HEK293 (cell line): ENCODE data around the gene CEPT1.

ENCODE experiments used
- CTCF ChIP-seq: fragments of 450-650 bp; formaldehyde crosslinking; IDR thresholded peaks from 2 replicates; pipeline ENCODE4 v1.5.1; 2016; ENCODE audit warnings: missing biosample characterization, missing genetic modification characterization
- GLI4 ChIP-seq: fragments of 450-650 bp; formaldehyde crosslinking; IDR thresholded peaks from 2 replicates; pipeline ENCODE4 v1.5.1; 2016; ENCODE audit warnings: missing biosample characterization, missing genetic modification characterization
- SCRT2 ChIP-seq: fragments of 450-650 bp; formaldehyde crosslinking; IDR thresholded peaks from 2 replicates; pipeline ENCODE4 v1.5.1; 2016; ENCODE audit warnings: missing biosample characterization, missing genetic modification characterization
- TRIM28 ChIP-seq: IDR thresholded peaks from 2 replicates; pipeline ENCODE4 v1.6.1; 2011; ENCODE audit warnings: low read length, control low read depth, borderline replicate concordance
- ZNF19 ChIP-seq: fragments of 450-650 bp; formaldehyde crosslinking; IDR thresholded peaks from 2 replicates; pipeline ENCODE4; 2016; ENCODE audit warnings: missing biosample characterization, missing genetic modification characterization, low read depth
- ZNF426 ChIP-seq: fragments of 450-650 bp; formaldehyde crosslinking; IDR thresholded peaks from 2 replicates; pipeline ENCODE4 v1.5.1; 2017; ENCODE audit warnings: missing biosample characterization, missing genetic modification characterization, mild to moderate bottlenecking, inconsistent platforms, moderate library complexity

- no peak for TF ChIP-seq GLI4
- no peak for TF ChIP-seq CTCF (tag by site-specific recombination)
- no peak for TF ChIP-seq ZNF426 (tag by site-specific recombination)
- no peak for TF ChIP-seq TRIM28
- no peak for TF ChIP-seq SCRT2 (tag by site-specific recombination)
- no peak for TF ChIP-seq ZNF19 (tag by site-specific recombination)
Measured at GRCh38 chr1:111209622-111210021, 69.6 kb downstream of the CEPT1 start.
